Osteoblast (primary cell): Measurements from ENCODE around the gene CXCR5. TPM values are rescaled to one million over a fixed set of nuclear protein-coding genes. Genes with fewer than 3 reads are reported as not detected.

Experiments used
- DNase-seq: peaks from one replicate; pipeline ENCODE4 v3.0.0; 2011; ENCODE audit warnings: low spot score, mixed read lengths; ENCODE audit not compliant: insufficient read length; ENCODE audit errors: missing footprints
- H2AFZ ChIP-seq: 2 replicates; pipeline ENCODE4 v1.6.0; 2011; ENCODE audit warnings: mild to moderate bottlenecking, low read length
- H3K27ac ChIP-seq: 2 replicates; pipeline ENCODE4 v1.5.1; 2011; ENCODE audit warnings: mild to moderate bottlenecking, low read depth, low read length, moderate library complexity
- H3K27me3 ChIP-seq: 2 replicates; pipeline ENCODE4 v1.6.0; 2012; ENCODE audit warnings: mild to moderate bottlenecking, control low read depth, inconsistent platforms, low read length, moderate library complexity; ENCODE audit not compliant: insufficient read depth
- H3K36me3 ChIP-seq: 2 replicates; pipeline ENCODE4 v1.5.1; 2011; ENCODE audit warnings: mild to moderate bottlenecking, low read length, control low read depth, moderate library complexity; ENCODE audit not compliant: insufficient read depth
- H3K4me1 ChIP-seq: 2 replicates; pipeline ENCODE4 v1.5.1; 2011; ENCODE audit warnings: mild to moderate bottlenecking, low read length, control low read depth, moderate library complexity; ENCODE audit not compliant: insufficient read depth
- H3K4me2 ChIP-seq: 2 replicates; pipeline ENCODE4 v1.6.0; 2011; ENCODE audit warnings: mild to moderate bottlenecking, low read length; ENCODE audit not compliant: insufficient read depth
- H3K4me3 ChIP-seq: fragments of 200-600 bp; sonication (generic); 3 replicates; pipeline ENCODE4 v1.5.1; 2012; ENCODE audit warnings: mild to moderate bottlenecking, low read length, inconsistent platforms; ENCODE audit not compliant: insufficient read depth
- H3K79me2 ChIP-seq: 2 replicates; pipeline ENCODE4 v1.6.0; 2012; ENCODE audit warnings: mild to moderate bottlenecking, low read length, control low read depth, inconsistent platforms; ENCODE audit not compliant: insufficient read depth
- H3K9me3 ChIP-seq: 2 replicates; pipeline ENCODE4 v1.5.1; 2011; ENCODE audit warnings: low read depth, low read length, control low read depth
- H4K20me1 ChIP-seq: 2 replicates; pipeline ENCODE4 v1.6.0; 2012; ENCODE audit warnings: mild to moderate bottlenecking, low read length, control low read depth; ENCODE audit not compliant: insufficient read depth
- total RNA-seq: library from RNA; depleted of rRNA; stranded (reverse); fragments of >200 nt; gene quantifications from 2 replicates; pipeline ENCODE4 v1.2.3, GENCODE V29; 2012
- TF ChIP-seq, protein P1 (sequence below): IDR thresholded peaks from 2 replicates; pipeline ENCODE4 v1.5.1; 2011; ENCODE audit warnings: mild to moderate bottlenecking, low read depth, low read length, moderate library complexity; ENCODE audit errors: extremely low read depth

CXCR5 gene
- total RNA-seq, 1 donor, result not detected

DNA sequence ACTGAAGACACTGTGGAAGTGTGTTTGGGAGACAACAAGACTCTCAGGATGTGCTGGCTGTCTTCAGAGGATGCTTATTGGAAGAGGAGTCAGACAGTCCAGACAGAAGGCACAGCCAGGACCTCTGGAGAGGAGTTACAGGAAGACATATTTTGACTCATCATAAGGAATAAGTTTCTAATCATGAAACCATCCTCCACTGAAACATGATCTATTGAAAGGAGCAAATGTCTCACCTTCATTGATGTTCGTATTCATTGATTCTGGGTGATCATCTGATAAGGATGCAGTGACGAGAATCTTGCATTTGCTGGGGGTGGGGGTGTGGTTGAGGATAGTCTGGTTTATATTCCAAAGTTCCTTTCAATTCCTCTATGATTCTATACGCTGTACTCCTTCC lies 2.5 kb upstream of the CXCR5 start:
- DNase-seq, result no peak
- H2AFZ ChIP-seq, result no peak overlapping the region
- no peaks in the 10 kb centered on the region for H3K27me3 ChIP-seq
- H3K36me3 ChIP-seq, result no peaks in the 10 kb centered on the region
- no peak overlapping the region for H3K27ac ChIP-seq
- H3K4me1 ChIP-seq, result no peaks in the 10 kb centered on the region
- H3K4me2 ChIP-seq, result no peak overlapping the region
- no peak overlapping the region for H3K4me3 ChIP-seq
- H4K20me1 ChIP-seq, result no peaks in the 10 kb centered on the region
- H3K9me3 ChIP-seq, result no peaks in the 10 kb centered on the region
- no peaks in the 10 kb centered on the region for H3K79me2 ChIP-seq
- TF ChIP-seq, protein P1, sequence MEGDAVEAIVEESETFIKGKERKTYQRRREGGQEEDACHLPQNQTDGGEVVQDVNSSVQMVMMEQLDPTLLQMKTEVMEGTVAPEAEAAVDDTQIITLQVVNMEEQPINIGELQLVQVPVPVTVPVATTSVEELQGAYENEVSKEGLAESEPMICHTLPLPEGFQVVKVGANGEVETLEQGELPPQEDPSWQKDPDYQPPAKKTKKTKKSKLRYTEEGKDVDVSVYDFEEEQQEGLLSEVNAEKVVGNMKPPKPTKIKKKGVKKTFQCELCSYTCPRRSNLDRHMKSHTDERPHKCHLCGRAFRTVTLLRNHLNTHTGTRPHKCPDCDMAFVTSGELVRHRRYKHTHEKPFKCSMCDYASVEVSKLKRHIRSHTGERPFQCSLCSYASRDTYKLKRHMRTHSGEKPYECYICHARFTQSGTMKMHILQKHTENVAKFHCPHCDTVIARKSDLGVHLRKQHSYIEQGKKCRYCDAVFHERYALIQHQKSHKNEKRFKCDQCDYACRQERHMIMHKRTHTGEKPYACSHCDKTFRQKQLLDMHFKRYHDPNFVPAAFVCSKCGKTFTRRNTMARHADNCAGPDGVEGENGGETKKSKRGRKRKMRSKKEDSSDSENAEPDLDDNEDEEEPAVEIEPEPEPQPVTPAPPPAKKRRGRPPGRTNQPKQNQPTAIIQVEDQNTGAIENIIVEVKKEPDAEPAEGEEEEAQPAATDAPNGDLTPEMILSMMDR, result no peak

DNA sequence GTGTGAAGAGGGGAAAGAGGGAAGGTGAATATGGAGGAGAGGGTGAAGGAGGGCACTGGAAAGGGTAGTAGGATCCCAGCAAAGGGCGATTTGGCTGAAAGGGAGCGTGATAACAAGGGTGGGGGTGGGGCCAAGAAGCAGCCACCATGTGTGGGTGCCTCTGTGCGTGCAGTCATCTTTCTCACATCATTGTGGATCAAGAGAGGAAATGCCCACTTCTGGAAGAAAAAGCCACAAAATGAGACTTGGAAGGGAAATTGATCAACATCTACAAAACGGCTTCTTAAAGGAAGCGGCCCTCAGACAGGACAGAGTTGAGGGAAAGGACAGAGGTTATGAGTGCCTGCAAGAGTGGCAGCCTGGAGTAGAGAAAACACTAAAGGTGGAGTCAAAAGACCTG lies 1.2 kb upstream of the CXCR5 start:
- no peak for DNase-seq
- Histone ChIP-seq H3K27me3 (no peaks in the 10 kb centered on the region), H3K4me2 (no peak overlapping the region), H3K9me3 (no peaks in the 10 kb centered on the region), H3K4me1 (peaks cover 4% of the 10 kb centered on the region), H3K79me2 (no peaks in the 10 kb centered on the region), H3K4me3 (no peak overlapping the region), H2AFZ (no peak overlapping the region), H3K36me3 (no peaks in the 10 kb centered on the region), H3K27ac (no peak overlapping the region), H4K20me1 (no peaks in the 10 kb centered on the region)
- TF ChIP-seq, protein P1, result no peak

GRCh38 chr11:118883004-118883367 lies 706 bp upstream of the CXCR5 start:
- Histone ChIP-seq H3K4me1 (peaks cover 9% of the 10 kb centered on the region), H3K4me2 (no peak overlapping the region), H3K36me3 (no peaks in the 10 kb centered on the region), H4K20me1 (no peaks in the 10 kb centered on the region), H3K27me3 (no peaks in the 10 kb centered on the region), H3K4me3 (no peak overlapping the region), H3K79me2 (no peaks in the 10 kb centered on the region), H3K9me3 (no peaks in the 10 kb centered on the region), H3K27ac (no peak overlapping the region), H2AFZ (no peak overlapping the region)
- TF ChIP-seq, protein P1, result no peak
- DNase-seq, result no peak

GRCh38 chr11:118884875-118885274 lies 1.2 kb downstream of the CXCR5 start:
- Histone ChIP-seq H3K4me1 (peaks cover 27% of the 10 kb centered on the region), H4K20me1 (no peaks in the 10 kb centered on the region), H3K36me3 (no peaks in the 10 kb centered on the region), H3K27ac (no peak overlapping the region), H3K9me3 (no peaks in the 10 kb centered on the region), H2AFZ (no peak overlapping the region), H3K4me2 (no peak overlapping the region), H3K27me3 (no peaks in the 10 kb centered on the region), H3K79me2 (no peaks in the 10 kb centered on the region), H3K4me3 (no peak overlapping the region)
- TF ChIP-seq, protein P1, result no peak
- DNase-seq, result no peak
